Effector CD4-positive, alpha-beta T cell (primary cell): Measurements from ENCODE around the gene PTPRG.

ENCODE experiments used
- DNase-seq: peaks from one replicate; pipeline ENCODE4 v3.0.0-alpha.2; 2020

The PTPRG gene

GRCh38 chr3:61831973-61832372 lies 270.6 kb downstream of the PTPRG start:
- DNase-seq = no peak

- no peak for DNase-seq
Measured at GRCh38 chr3:61832375-61833229, 271.2 kb downstream of the PTPRG start.

GRCh38 chr3:61839256-61839655 lies 277.9 kb downstream of the PTPRG start:
- no peak for DNase-seq

- no peak for DNase-seq
Measured at GRCh38 chr3:61841111-61841845, 279.9 kb downstream of the PTPRG start.

- DNase-seq = no peak
Measured at GRCh38 chr3:61841988-61842387, 280.6 kb downstream of the PTPRG start.

GRCh38 chr3:61844346-61844745 lies 283.0 kb downstream of the PTPRG start:
- no peak for DNase-seq

GRCh38 chr3:61846488-61846887 lies 285.1 kb downstream of the PTPRG start:
- DNase-seq = no peak

GRCh38 chr3:61847784-61848462 lies 286.6 kb downstream of the PTPRG start:
- no peak for DNase-seq

- no peak for DNase-seq
Measured at GRCh38 chr3:61848885-61849284, 287.5 kb downstream of the PTPRG start.

GRCh38 chr3:61853912-61854311 lies 292.5 kb downstream of the PTPRG start:
- DNase-seq = no peak

GRCh38 chr3:61855211-61855610 lies 293.8 kb downstream of the PTPRG start:
- no peak for DNase-seq

- DNase-seq = no peak
Measured at GRCh38 chr3:61857297-61857696, 295.9 kb downstream of the PTPRG start.

GRCh38 chr3:61858054-61858453 lies 296.7 kb downstream of the PTPRG start:
- DNase-seq = no peak

GRCh38 chr3:61861410-61861809 lies 300.0 kb downstream of the PTPRG start:
- DNase-seq = no peak

GRCh38 chr3:61862614-61863289 lies 301.4 kb downstream of the PTPRG start:
- no peak for DNase-seq

GRCh38 chr3:61863579-61863978 lies 302.2 kb downstream of the PTPRG start:
- no peak for DNase-seq

- DNase-seq = no peak
Measured at GRCh38 chr3:61864886-61865285, 303.5 kb downstream of the PTPRG start.

GRCh38 chr3:61865466-61866152 lies 304.2 kb downstream of the PTPRG start:
- no peak for DNase-seq

- DNase-seq = no peak
Measured at GRCh38 chr3:61866153-61866542, 304.8 kb downstream of the PTPRG start.

- no peak for DNase-seq
Measured at GRCh38 chr3:61866961-61867461, 305.6 kb downstream of the PTPRG start.

- no peak for DNase-seq
Measured at GRCh38 chr3:61868499-61868898, 307.1 kb downstream of the PTPRG start.

GRCh38 chr3:61869371-61869770 lies 308.0 kb downstream of the PTPRG start:
- DNase-seq = no peak
